Adipose tissue (tissue), 3 donors: Measurements from ENCODE around the gene DPF3. TPM values are rescaled to one million over a fixed set of nuclear protein-coding genes. Genes with fewer than 3 reads are reported as not detected.

Experiments
- H3K27ac ChIP-seq: one replicate; pipeline ENCODE4 v1.5.1; 2013; ENCODE audit warnings: low read depth, low read length
- WGBS, 3 donors: extraction: QIAGEN DNeasy Blood & Tissue Kit; methylation state at CpG; one replicate each; pipeline ENCODE4 v1.1.7; 2013; 5-methylcytosine and 5-hydroxymethylcytosine counted together
- polyA plus RNA-seq, 3 donors: library from polyadenylated mRNA; stranded (reverse); fragments of 200-250 nt; gene quantifications; one replicate each; pipeline ENCODE4 v1.2.3, GENCODE V29; 2013
- donor health status: healthy with polysubstance abuse.
- donor health status: Bipolar disorder and iron deficiency.
- donor health status: healthy.

Gene DPF3
- polyA plus RNA-seq, 3 donors: 0.37 to 0.79 (median 0.41) TPM

GRCh38 chr14:72657214-72657921 lies 236.5 kb downstream of the DPF3 start:
- no peak overlapping the region for H3K27ac ChIP-seq
- 93 to 96% (median 93%) methylated on average over 1 of the region's 1 CpG for WGBS, 3 donors

- WGBS, 3 donors: 84 to 92% (median 89%) methylated on average over 8 of the region's 8 CpGs
- no peak overlapping the region for H3K27ac ChIP-seq
Observed at GRCh38 chr14:72653026-72653425, 240.9 kb downstream of the DPF3 start.

GRCh38 chr14:72652179-72652578 lies 241.7 kb downstream of the DPF3 start:
- H3K27ac ChIP-seq: no peak overlapping the region
- WGBS, 3 donors: 74 to 86% (median 80%) methylated on average over 4 of the region's 4 CpGs

GRCh38 chr14:72651714-72652113 lies 242.2 kb downstream of the DPF3 start:
- WGBS, 3 donors: 56 to 82% (median 80%) methylated on average over 5 of the region's 5 CpGs
- no peak overlapping the region for H3K27ac ChIP-seq

- H3K27ac ChIP-seq: no peak overlapping the region
- 28 to 34% (median 31%) methylated on average over 6 of the region's 6 CpGs for WGBS, 3 donors
Observed at GRCh38 chr14:72651081-72651480, 242.8 kb downstream of the DPF3 start.

GRCh38 chr14:72649603-72650227 lies 244.2 kb downstream of the DPF3 start:
- WGBS, 3 donors: 70 to 81% (median 80%) methylated on average over 10 of the region's 10 CpGs
- no peak overlapping the region for H3K27ac ChIP-seq

- no peak overlapping the region for H3K27ac ChIP-seq
- WGBS, 3 donors: 86 to 91% (median 87%) methylated on average over 9 of the region's 9 CpGs
Observed at GRCh38 chr14:72647782-72648181, 246.1 kb downstream of the DPF3 start.

GRCh38 chr14:72646861-72647528 lies 246.9 kb downstream of the DPF3 start:
- H3K27ac ChIP-seq: no peak overlapping the region
- 85 to 93% (median 91%) methylated on average over 7 of the region's 7 CpGs for WGBS, 3 donors

- H3K27ac ChIP-seq: no peak overlapping the region
- WGBS, 3 donors: 52 to 89% (median 83%) methylated on average over 5 of the region's 5 CpGs
Observed at GRCh38 chr14:72645706-72646105, 248.2 kb downstream of the DPF3 start.

- WGBS, 3 donors: 90 to 98% (median 94%) methylated on average over 4 of the region's 4 CpGs
Observed at GRCh38 chr14:72644758-72645489, 249.0 kb downstream of the DPF3 start.

GRCh38 chr14:72644038-72644437 lies 249.9 kb downstream of the DPF3 start:
- H3K27ac ChIP-seq: no peak overlapping the region
- 76 to 91% (median 89%) methylated on average over 6 of the region's 6 CpGs for whole genome bisulfite sequencing, 3 donors

More at GRCh38 chr14:72644758-72645489, 249.0 kb downstream of the DPF3 start:
- no peak overlapping the region for H3K27ac ChIP-seq

- 59 to 77% (median 68%) methylated on average over 5 of the region's 5 CpGs for WGBS, 3 donors
- no peak overlapping the region for H3K27ac ChIP-seq
Observed at GRCh38 chr14:72643317-72643801, 250.5 kb downstream of the DPF3 start.

- 91 to 94% (median 92%) methylated on average over 8 of the region's 8 CpGs for WGBS, 3 donors
Observed at GRCh38 chr14:72640911-72641485, 252.9 kb downstream of the DPF3 start.

GRCh38 chr14:72638021-72638420 lies 255.9 kb downstream of the DPF3 start:
- 63 to 69% (median 69%) methylated on average over 3 of the region's 3 CpGs for WGBS, 3 donors
- H3K27ac ChIP-seq: no peak overlapping the region

More at GRCh38 chr14:72640911-72641485, 252.9 kb downstream of the DPF3 start:
- no peak overlapping the region for H3K27ac ChIP-seq

- 92 to 95% (median 94%) methylated on average over 4 of the region's 4 CpGs for WGBS, 3 donors
Observed at GRCh38 chr14:72636871-72637270, 257.0 kb downstream of the DPF3 start.

GRCh38 chr14:72636094-72636493 lies 257.8 kb downstream of the DPF3 start:
- 78 to 92% (median 79%) methylated on average over 1 of the region's 1 CpG for WGBS, 3 donors
- no peak overlapping the region for H3K27ac ChIP-seq

More at GRCh38 chr14:72636871-72637270, 257.0 kb downstream of the DPF3 start:
- H3K27ac ChIP-seq: no peak overlapping the region

GRCh38 chr14:72634691-72635616 lies 258.9 kb downstream of the DPF3 start:
- 89 to 91% (median 90%) methylated on average over 4 of the region's 4 CpGs for WGBS, 3 donors

More at GRCh38 chr14:72634691-72635616, 258.9 kb downstream of the DPF3 start:
- no peak overlapping the region for H3K27ac ChIP-seq
